GM18507 (cell line): ENCODE measurements around the gene DOCK10.

Source experiments
- DNase-seq: peaks from one replicate; pipeline ENCODE4 v3.0.0; 2011; ENCODE audit warnings: low read depth; ENCODE audit not compliant: insufficient read length; ENCODE audit errors: extremely low spot score
- FAIRE-seq: peaks from 2 replicates; lab custom pipeline; 2011; peaks lifted over from hg19 to GRCh38; lab: Jason Lieb, UNC

The DOCK10 gene

GRCh38 chr2:224984637-224985036 is 57.6 kb downstream of the DOCK10 start:
- FAIRE-seq (peak; percentile 47), DNase-seq (no peak)

DNA sequence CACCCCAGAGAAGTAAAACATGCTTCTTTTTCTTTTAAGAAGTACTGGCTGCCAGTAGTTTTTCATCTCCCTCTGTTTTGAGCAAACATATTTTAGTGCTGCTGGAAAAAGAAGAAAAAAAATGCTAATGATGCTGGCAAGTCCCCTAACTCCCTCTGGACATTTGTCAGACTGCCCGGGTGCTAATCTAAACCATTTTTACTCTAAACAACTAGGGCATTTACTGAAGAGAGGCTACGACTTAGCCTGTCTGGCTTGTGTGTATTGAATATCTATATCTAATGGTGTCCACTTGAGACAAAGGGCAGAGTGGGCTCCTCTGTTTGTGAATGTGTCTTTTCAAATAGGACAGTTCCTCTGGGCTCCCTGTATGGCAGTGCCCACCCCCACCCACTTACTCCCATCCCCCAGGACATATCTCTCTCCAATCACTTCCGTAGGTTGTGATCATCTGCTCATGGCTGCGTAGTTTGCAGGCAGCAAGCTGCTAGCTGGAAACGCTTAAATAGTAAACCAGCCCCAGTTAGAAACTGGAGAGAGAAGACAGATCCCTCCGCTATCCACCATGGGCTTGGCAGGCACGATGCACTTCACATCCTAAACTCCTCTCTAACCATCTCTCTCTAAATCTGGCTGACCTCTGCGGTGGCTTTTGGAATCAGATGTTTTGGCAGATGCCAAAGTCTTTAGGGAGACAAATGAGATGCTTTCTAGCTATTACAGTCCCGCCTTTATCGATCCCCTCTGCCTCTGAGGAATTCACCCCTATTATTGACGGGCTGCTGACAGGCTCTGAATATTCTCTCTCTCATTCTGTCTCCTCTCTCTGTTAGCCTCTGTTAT is 58.3 kb downstream of the DOCK10 start:
- FAIRE-seq (peak; percentile 15), DNase-seq (no peak)

DNA sequence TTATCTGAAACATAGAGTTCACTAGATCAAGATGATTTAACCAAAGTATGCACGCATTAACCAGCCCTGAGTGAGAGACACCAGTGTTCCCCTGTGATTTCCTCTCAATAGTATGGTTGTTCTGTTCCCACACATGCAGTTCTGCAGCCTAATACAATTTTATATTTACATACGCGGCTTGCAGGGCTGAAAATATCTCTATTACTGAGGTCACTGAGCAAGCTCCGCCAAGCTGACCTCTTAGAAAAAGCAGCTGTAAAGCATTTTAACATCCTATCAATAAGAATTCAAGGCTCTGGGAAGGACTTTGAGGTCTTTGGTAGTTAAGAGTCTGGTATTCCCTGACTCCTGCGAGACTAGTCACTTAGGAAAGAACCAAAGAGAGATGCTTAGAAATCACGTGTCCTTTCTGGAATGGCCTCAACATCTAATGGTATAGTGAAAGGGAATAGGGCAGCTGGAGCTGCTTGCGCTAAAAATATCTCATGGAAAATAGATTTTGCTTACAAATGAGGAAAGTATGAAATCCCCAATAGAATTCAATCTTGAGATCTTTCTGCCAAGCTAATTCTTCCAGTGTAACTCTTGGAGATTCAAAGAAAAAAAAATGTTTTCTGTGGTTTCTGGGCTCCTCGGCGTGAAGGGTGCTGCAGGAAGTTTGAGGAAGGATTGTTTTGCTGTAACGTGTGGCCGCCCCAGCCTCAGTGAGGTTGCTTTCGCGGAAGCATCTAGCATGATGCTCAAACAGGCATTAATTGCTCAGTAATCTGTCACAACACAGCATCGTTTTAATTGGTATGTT is 59.2 kb downstream of the DOCK10 start:
- FAIRE-seq, result peak; percentile 91
- no peak for DNase-seq

- DNase-seq (no peak), FAIRE-seq (peak; percentile 18)
Observed at GRCh38 chr2:224982226-224982625, 60.0 kb downstream of the DOCK10 start.

DNA sequence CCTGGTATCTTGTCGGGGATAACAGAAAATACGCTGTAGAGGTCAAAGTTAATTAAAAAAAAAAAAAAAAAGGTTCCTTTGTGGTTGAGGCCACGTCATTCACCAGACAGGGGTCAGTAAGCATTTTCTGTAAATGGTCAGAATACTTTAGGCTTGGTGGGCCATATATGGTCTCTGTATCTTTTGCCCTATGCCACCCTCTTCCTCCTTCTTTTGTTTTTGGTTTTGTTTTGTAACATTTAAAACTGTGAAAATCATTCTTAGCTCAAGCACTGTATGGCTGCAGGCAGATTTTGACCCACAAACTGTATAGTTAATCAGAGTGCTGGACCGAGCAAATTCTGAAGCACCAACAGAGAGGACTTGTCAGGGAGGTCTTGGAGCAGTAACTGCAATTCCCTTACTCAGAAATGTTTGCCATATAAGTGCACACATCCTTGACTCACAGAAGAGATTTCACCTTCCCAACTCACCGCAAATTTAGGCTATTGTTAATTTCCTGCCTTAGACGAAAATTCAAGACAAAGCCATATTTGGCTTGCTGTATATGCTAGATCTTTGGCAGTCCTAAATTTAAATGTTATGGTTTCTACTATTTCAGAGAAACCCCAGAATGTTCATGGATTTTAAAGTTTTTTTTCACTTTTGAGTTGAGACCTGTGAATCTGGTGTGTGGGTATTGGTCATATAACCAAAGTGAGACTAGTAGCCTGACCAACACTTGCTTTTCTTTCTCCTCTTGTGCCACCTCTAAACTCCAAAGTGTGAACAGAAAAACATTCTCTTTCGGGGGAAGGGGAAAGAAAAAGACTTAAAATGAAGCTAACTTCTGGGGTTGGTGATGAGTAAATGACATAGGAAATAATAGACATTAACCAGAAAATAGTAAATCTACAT is 65.4 kb downstream of the DOCK10 start:
- peak; percentile 71 for FAIRE-seq

DNA sequence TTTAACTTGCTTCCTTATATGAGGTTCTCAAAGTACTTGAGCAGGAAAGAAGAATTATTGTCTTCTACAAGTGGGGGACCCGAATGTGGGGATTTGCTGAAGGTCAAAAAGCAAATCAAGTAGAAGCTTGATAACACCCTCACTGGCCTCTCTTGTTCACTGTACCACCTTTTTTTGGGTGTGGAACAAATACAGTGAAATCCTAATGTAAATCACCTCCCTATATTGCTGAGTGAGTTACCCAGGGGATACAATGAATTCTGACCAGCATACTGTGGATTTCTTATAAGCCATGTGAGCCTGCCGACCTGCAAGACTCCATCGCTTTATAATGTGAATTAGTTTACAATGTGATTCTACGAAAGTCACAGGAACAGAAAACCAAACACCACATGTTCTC is 66.5 kb downstream of the DOCK10 start:
- FAIRE-seq (no peak), DNase-seq (no peak)

More for the DNA sequence above, 65.4 kb downstream of the DOCK10 start:
- no peak for DNase-seq

GRCh38 chr2:224973112-224974016 is 68.9 kb downstream of the DOCK10 start:
- FAIRE-seq (peak; percentile 65), DNase-seq (no peak)

DNA sequence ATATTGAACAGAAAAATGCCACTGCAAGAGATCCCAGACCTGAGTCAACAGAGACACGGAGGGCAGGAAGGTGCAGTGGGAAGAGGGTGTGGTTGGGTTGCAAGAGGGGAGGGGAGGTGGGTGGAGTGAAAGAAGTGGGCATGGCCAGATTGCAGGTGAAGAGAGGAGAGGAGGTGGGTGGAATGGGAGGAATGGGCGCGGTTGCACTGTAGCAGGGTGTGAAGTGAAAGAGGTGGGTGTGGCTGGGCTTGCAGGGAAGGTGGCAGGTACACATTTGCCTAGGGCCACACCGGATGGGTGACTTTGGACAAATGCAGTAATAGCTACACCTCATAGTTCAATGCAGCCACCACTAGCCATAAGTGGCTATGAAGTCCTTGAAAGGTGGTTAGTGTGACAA is 71.1 kb downstream of the DOCK10 start:
- DNase-seq, result no peak
- peak; percentile 76 for FAIRE-seq

DNA sequence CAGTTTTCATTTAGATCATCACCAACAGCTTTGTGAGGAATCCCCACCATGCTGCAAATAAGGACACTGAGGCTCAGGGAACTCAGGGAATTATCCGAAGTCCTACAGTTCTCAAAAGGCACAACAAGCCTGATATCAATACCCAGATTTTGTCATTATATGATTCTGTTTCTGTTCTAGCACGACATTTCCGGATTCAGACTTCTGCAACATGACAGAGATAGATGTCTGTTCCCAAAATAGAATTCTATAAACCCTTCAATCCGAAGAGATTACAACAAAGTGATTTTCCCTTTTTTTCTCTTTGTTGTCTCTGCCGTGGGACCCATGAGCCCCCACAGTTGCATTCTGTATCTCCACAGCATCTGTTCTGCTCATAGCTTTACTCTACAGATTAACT is 72.0 kb downstream of the DOCK10 start:
- FAIRE-seq (peak; percentile 74), DNase-seq (no peak)

DNA sequence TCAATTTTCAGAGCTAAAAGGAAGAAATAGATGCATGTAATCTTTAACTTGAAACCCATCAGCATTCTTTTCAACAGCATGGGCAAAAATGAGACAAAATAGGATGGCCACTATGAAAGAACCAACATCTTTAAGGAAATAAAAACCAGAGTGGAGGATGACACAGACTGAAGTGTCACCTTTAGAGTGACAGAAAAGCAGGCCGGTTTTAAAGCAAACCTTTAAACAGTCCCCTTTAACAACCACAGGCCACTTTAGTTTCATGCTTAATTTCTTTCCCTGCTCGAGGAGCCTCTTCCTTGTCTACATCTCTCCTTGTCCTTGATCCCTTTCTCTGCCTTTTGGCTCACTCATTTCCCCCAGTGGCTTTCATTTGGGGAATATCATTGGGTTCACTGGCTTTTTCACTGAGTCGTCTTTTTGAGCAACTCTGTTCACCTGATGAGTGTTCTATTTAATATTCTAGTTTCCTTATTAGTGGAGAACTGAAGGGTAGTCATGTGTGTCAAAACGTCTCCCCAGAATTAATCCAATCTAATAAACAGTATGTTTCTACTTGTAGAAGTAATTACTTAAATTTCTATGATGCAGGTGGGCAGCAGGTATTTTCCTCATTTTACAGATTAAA is 72.5 kb downstream of the DOCK10 start:
- FAIRE-seq (peak; percentile 67), DNase-seq (no peak)

DNA sequence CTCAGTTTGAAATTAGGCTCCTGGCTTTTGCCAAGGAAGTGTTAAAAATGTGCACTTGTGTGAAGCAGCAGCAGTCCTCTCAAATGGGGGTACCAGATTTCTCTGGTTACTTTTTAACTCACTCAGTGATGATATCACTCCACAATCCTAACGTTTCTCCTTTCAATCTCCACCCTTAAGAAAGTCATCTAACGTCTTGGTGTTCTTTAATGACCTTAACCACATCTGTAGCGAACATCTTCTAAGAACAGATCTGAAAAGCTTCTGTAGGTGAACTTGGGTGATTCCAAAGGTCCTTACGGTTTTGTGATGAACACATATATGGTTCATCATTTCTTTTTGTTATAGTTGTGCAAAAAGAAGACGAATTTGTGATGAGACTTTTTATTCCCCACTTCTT is 73.2 kb downstream of the DOCK10 start:
- DNase-seq (no peak), FAIRE-seq (peak; percentile 65)

DNA sequence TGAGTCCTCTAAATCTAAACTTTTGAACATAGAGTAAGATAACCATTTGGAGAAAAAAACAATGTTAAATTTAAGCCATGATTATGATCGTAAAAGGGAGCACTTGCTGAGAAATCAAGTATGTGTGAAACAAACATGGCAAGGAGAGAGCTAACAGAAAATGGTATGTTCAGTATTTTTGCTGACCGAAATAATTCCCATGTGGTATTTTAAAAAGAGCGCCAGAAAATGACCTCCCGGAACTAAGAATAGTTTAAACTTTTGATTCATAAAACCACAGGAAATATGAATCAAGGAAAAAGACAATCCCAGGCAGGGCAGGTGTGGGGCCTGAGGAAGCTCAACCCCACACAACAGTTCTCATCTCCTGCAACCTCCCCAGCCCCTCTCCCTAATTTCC is 74.2 kb downstream of the DOCK10 start:
- no peak for FAIRE-seq

GRCh38 chr2:224966613-224967012 is 75.7 kb downstream of the DOCK10 start:
- no peak for DNase-seq
- FAIRE-seq, result no peak

More for the DNA sequence above, 74.2 kb downstream of the DOCK10 start:
- no peak for DNase-seq

DNA sequence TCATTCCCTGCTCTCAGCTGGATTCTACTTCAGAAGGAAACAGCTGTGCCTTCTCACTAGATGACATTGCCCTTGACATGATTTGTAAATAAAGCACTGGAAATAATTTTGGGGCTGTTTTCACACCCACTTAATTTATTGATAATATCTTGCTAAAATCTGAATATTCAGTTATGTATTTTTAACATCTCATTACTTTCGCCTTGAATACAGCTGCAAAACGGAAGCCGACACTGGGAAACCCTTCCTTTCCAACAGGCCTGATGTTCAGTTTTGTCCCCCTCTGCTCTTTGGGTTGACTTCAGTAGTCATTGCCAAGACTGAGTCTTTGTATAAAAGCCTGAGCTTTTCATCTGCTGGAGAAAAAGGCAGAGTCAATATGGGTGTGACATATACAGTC is 82.7 kb downstream of the DOCK10 start:
- FAIRE-seq, result no peak
- no peak for DNase-seq

DNA sequence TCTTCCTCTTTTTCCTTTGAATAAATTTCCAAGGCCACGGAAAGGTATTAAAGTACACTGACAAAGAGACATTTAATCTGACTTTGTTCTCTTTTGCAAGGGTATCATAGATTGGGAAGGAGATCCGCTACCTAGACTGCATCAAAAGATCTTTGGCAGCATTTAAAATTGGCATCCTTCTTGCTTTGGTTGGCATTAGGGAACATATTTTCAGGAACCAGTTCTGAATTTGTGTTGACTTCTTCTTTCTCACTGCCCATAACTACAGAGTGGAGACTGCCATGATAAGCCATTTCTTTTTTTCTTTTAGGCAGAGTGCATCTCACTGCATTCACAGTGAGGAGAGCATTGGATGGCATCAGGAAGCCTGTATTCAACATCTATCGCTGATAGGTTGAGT is 83.4 kb downstream of the DOCK10 start:
- no peak for DNase-seq
- no peak for FAIRE-seq

DNA sequence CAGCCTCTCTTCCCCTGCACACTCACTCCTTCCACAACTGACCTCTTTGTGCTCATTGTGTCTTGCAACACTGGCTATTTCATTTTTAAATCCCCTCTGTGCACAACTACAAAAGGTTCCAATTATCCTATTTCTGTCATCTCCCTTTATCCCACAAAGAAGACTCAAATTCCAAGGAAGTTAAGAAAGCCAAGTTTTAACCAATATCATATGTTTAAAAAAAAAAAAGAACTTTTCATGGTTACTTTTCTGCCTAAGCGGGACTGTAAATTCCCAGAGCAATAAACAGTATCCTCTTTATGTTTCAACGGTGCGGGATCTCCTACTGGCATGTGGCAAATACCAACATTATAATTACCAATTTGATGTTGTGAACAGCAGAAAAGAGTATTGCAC is 83.8 kb downstream of the DOCK10 start:
- DNase-seq (no peak), FAIRE-seq (no peak)

DNA sequence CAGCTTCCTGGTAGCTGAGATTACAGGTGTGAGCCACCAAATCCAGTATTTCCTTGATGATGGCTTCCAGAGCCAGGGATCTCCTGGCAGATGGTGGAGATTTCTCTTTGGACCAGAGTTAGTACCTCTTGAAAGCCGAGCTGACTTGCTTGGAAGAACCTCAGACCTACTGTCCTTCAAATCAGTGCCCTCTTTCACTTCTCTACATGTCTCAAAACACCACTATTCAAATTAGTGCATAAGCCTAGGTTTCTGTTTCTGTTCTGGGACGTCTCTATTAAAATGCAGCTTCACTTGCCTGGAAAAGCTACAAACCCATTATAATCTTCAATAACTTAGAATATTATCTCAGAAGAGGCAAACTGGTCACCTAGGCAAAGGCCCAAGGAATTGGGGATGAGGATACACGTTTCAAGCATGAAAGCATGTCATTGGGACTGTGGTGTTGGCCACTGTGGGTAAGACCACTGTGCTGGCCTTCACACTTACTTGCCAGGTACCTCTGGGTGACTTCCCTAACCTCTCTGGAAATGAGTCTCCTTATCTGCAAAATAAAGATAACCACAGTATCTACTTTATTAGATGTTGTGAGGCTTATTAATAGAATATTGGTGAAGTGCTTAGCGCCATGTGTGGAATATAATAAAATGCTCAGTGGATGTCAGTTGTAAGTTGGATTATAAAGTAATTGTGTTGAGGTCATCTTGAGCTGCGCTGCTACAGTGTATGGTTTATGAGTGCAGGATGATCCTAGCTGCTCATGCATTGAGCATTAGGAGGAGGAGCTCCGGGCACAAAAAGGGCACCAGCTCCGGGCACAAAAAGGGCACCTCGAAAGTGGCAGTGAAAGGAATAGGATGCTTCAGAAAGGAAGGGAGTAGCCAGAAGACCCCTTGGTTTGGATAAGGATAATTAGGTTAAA is 84.5 kb downstream of the DOCK10 start:
- peak; percentile 97 for FAIRE-seq
- no peak for DNase-seq
